ENCODE results near the gene EQTN. TPM values are rescaled to one million over a fixed set of nuclear protein-coding genes. Genes with fewer than 3 reads are reported as not detected.

EQTN gene
- polyA plus RNA-seq, 2 of the 4 experiments (the other 2 are of a cell fraction), result not detected

GRCh38 chr9:27336126-27336525, 39.2 kb upstream of the EQTN start:
- POLR2A ChIA-PET, result no interaction called here
- no peak for DNase-seq (ENCODE audit: low read depth in 1 of 2, low spot score in 1 of 2)
- Histone ChIP-seq H3K9me3 (no peaks in the 10 kb centered on the region), H3K4me3 (no peak overlapping the region), H3K4me1 (peaks cover 6% of the 10 kb centered on the region; the same call in 2 of the 3 replicates), H3K4me2 (no peak overlapping the region), H3K27ac (no peak overlapping the region)
- no peak for ATAC-seq
- FAIRE-seq, result no peak
- no peak for TF ChIP-seq HOXB13 (CRISPR knock-in tag; IDR thresholded peaks at IDR 0.05; ENCODE audit: low read depth)
- no peak for TF ChIP-seq HMGXB4 (CRISPR knock-in tag; IDR thresholded peaks at IDR 0.05; ENCODE audit: borderline replicate concordance)
- TF ChIP-seq EP300 (IDR thresholded peaks at IDR 0.05), result no peak
- TF ChIP-seq NR3C1 (IDR thresholded peaks at IDR 0.05), result no peak
- TF ChIP-seq HOXB5 (CRISPR knock-in tag; IDR thresholded peaks at IDR 0.05), result no peak
- no peak for TF ChIP-seq ZSCAN20 (CRISPR knock-in tag; IDR thresholded peaks at IDR 0.05)
- no peak for TF ChIP-seq POLR2AphosphoS2 (conservative IDR thresholded peaks at IDR 0.05; ENCODE audit: low read length)
- TF ChIP-seq MAFK (IDR thresholded peaks at IDR 0.05; ENCODE audit: partially characterized antibody), result no peak
- TF ChIP-seq E2F6 (IDR thresholded peaks at IDR 0.05; ENCODE audit: borderline replicate concordance, low read depth), result no peak
- WGBS (ENCODE audit: missing lambda C conversion rate), result 87% methylated on average over 1 of the region's 1 CpG
- CTCF ChIA-PET, result interaction anchor here (1.0 to 11.3 kb wide), 4 partner anchors 37 to 211 kb away, joined by 3 to 266 read pairs (median 71); partner anchors contain the start of gene MOB3B

- TF ChIP-seq REST (IDR thresholded peaks at IDR 0.05), result no peak
- peak; percentile 21 for TF ChIP-seq MAFK (IDR thresholded peaks at IDR 0.05; ENCODE audit: partially characterized antibody)
- Histone ChIP-seq H3K9me3 (no peaks in the 10 kb centered on the region), H3K4me1 (peaks cover 6% of the 10 kb centered on the region; the same call in 2 of the 3 replicates), H3K4me3 (no peak overlapping the region), H3K4me2 (no peak overlapping the region), H3K27ac (no peak overlapping the region)
- no peak for FAIRE-seq
- ChIA-PET CTCF (interaction anchor here (9.3 to 11.3 kb wide), 2 partner anchors 200 to 212 kb away, joined by 139 to 266 read pairs; partner anchors contain the start of gene MOB3B), POLR2A (no interaction called here)
- WGBS (ENCODE audit: missing lambda C conversion rate), result 84% methylated on average over 6 of the region's 6 CpGs
- no peak for ATAC-seq
- DNase-seq (ENCODE audit: low read depth in 1 of 2, low spot score in 1 of 2), result no peak
Measured at GRCh38 chr9:27335075-27335474, 38.1 kb upstream of the EQTN start.

- Histone ChIP-seq H3K4me2 (peak overlapping the region; percentile 52), H3K9me3 (no peaks in the 10 kb centered on the region), H3K27ac (peak overlapping the region; percentile 53; a peak in 4 of 6 replicates), H3K4me3 (no peak overlapping the region), H3K4me1 (peaks cover 6% of the 10 kb centered on the region; the same call in 2 of the 3 replicates)
- ATAC-seq (peak; percentile 58 to 84), FAIRE-seq (peak; percentile 80), DNase-seq (ENCODE audit: low read depth in 1 of 2, low spot score in 1 of 2) (peak; percentile 59 to 71)
- WGBS (ENCODE audit: missing lambda C conversion rate), result 41% methylated on average over 7 of the region's 7 CpGs
- ChIA-PET POLR2A (interaction anchor here (1.3 to 1.5 kb wide), 3 partner anchors 196 to 240 kb away, joined by 4 to 9 read pairs (median 6); partner anchors contain the start of genes C9orf72 and MOB3B), CTCF (interaction anchor here (0.6 to 11.3 kb wide), 42 partner anchors 10 to 683 kb away, joined by 3 to 266 read pairs (median 4); partner anchors contain the start of gene MOB3B)
- TF ChIP-seq SMC3 (IDR thresholded peaks at IDR 0.05), result peak; percentile 96
- TF ChIP-seq RAD21 (conservative IDR thresholded peaks at IDR 0.05 in 1 of 2, IDR thresholded peaks at IDR 0.05 in 1 of 2), result peak; percentile 90 to 97
- TF ChIP-seq FOSL2 (IDR thresholded peaks at IDR 0.05), result no peak
- no peak for TF ChIP-seq FOSL2 (CRISPR knock-in tag; IDR thresholded peaks at IDR 0.05)
- TF ChIP-seq NPAS2 (CRISPR knock-in tag; IDR thresholded peaks at IDR 0.05; ENCODE audit: borderline replicate concordance), result no peak
- TF ChIP-seq E2F6 (IDR thresholded peaks at IDR 0.05; ENCODE audit: borderline replicate concordance, low read depth), result no peak
- peak; percentile 89 for TF ChIP-seq CTCF (IDR thresholded peaks at IDR 0.05)
Measured at GRCh38 chr9:27333241-27334052, 36.5 kb upstream of the EQTN start.

All from A549 (cell line).